HG03025 (cell line): ENCODE measurements around the gene TEP1.
A peak's percentile ranks its signal among the peaks of the same experiment; 100 is the strongest.
"Not testable (repeated sequence)": the region's sequence is repeated elsewhere in the genome, so short reads cannot be mapped to it uniquely, and the experiment has no call there.

Experiments
- ATAC-seq: cut with Tn5 transposase; IDR thresholded peaks from one replicate; pipeline ENCODE4 v1.9.1; 2021; ENCODE audit warnings: mild to moderate bottlenecking, moderate library complexity; ENCODE audit not compliant: unreplicated experiment, low FRiP score

TEP1 gene

GRCh38 chr14:20412876-20413743 is at the start of gene TEP1:
TEP1 (minus strand) TSS chr14:20413501; CDS start chr14:20408439, 5,062 bp downstream.
- ATAC-seq, result peak; percentile 69

GRCh38 chr14:20461225-20462141 is 48.2 kb upstream of the TEP1 start, which contains the start of gene PIP4P1:
PIP4P1 (minus strand) TSS chr14:20461434; CDS start chr14:20461325, 109 bp downstream.
- ATAC-seq, result peak; percentile 93

DNA sequence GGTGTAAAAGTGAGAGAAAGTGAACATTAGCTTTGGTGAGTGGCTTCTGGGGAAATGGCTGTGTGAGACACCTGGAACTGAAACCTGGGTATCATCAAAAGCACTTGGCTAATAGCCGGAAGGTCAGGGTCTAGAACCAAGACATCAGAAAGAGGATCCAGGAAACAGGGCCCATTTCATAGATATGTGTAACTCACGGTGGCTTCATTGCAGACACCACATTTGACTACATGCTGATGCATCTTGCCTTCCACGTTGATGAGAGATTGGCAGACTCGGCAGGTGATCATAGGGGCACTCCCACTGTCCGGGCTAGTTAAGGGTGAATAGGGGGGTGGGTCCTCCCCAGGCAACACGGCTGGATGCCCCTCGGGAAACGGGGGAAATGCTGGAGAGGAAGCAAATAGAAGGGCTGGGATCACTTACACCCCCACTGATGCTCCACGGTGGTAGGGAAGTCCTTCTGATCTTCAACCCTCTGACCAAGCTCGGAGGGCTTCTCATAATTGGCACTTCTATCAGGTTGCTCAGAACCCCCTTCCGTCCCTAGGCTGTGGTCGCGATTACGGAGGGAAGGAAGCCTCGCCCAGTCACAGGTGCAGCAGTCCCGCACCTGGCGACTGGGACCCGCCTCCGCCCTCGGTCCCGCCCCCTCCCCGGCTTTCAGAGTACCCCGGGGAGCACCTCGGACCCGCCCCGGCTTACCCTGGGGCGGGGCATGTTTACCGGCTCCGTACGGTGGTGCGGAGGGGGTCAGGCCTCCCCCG is 47.3 kb upstream of the TEP1 start:
- ATAC-seq, result peak; percentile 11

DNA sequence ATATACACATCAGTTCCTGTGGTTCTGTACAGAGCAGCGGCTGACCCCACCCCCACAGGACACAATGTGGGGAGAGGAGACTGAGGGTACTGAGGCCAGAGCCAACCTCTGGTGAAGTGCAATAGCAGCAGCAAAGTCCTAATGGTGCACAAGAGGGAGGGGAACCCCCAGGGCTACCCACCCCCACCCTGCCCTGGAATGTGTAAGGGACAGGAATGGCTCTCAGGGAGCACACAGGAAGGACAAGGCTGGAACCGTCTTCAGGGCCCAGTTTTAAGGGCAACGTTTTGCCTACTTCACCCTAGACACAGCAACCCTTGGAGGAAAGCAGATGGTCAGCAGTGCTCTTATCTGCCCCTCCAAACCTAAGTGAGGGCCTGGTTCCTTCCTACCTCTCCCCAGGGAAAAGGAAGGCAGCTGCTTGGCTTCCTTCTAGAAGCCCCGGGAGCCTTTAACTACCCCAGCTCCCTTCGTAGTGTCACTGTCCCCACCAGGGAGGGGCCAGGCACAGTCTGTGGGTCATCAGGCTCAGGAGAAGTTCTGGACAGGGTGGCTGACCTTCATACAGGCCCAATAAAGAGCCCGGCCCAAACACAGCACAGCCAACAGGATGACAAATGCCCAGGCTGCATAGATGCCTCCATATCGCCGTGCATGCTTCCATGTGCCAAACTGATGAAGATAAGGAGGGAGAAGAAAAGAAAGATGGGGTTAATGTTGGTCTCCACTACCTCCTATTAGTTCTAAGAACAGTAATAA is 44.9 kb upstream of the TEP1 start:
- no peak for ATAC-seq

GRCh38 chr14:20456971-20457370 is 43.7 kb upstream of the TEP1 start:
- ATAC-seq, result no peak

DNA sequence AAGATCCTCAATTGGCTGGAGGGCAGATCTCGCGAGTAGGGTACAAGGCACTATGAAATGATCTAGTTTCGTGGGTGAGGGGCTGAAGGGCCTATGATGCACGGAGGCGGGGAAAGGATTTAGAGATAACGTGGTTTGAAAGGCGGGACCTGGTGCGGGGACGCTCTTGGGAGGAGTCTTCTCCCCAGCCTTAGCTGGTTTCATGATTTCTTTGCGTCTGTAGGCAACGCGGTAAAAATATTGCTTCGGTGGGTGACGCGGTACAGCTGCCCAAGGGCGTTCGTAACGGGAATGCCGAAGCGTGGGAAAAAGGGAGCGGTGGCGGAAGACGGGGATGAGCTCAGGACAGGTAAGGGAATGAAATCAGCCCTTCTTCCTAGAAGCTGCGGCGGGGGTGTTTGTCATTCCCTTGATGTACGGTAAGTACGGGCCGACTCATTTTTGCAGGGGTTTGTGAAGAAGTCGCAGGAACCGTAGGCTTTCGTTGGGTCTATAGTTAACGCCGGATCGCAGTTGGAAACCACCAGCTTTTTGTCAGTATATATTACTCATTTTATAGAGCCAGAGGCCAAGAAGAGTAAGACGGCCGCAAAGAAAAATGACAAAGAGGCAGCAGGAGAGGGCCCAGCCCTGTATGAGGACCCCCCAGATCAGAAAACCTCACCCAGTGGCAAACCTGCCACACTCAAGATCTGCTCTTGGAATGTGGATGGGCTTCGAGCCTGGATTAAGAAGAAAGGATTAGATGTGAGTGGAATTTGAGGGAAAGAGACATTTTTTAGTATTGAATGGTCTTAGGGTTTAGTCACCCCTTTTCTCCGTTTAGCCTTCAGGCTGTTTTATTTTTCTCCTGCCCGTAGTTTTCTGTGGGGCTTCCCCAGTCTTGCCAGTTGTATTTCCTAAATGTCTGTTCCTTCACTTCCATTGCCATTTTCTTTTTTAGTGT is 42.3 kb upstream of the TEP1 start:
- ATAC-seq, result peak; percentile 55

DNA sequence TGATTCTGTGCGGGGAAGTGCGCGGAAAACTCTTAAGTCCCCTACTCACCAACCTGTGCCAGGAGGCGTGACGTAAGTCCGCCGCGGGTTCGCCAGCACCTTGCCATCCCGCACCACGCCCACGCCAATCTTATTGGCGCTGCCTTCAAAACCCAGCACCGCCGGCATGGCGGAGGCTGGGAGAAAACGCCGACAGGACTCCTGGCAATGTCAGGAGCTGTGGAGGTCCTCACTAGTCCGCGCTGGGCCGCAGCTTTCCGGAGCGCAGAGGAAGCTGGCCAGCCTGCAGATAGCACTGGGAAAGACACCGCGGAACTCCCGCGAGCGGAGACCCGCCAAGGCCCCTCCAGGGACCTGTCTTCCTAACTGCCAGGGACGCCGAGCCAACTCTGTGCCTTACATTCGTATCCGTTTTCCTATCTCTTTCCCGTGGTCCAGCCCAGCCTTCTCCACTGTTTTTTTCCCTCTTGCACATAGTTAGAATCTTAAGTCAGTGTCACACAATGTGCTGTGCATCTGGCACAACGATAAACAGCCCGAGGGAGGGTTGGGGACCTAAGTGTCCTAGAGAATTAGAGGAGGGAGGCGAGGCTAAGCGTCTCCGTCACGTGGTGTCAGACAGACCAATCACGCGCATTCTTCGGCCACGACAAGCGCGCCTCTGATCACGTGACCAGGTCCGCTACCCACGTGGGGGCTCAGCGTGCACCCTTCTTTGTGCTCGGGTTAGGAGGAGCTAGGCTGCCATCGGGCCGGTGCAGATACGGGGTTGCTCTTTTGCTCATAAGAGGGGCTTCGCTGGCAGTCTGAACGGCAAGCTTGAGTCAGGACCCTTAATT is 41.4 kb upstream of the TEP1 start, which contains the start of the genes APEX1 and OSGEP:
TSS of gene APEX1 (plus strand) at position 711 of the 839 bp plus-strand sequence. CDS start 420 bp downstream, outside the sequence.
TSS of gene OSGEP (minus strand) at position 297 of the 839 bp plus-strand sequence. CDS start at position 168, 129 bp downstream.
- peak; percentile 89 for ATAC-seq

GRCh38 chr14:20452831-20453230 is 39.5 kb upstream of the TEP1 start:
- not testable (repeated sequence) for ATAC-seq

- no peak for ATAC-seq
Observed at GRCh38 chr14:20446889-20447288, 33.6 kb upstream of the TEP1 start.

- ATAC-seq, result not testable (repeated sequence)
Observed at GRCh38 chr14:20443650-20444049, 30.3 kb upstream of the TEP1 start.

- no peak for ATAC-seq
Observed at GRCh38 chr14:20441461-20441860, 28.2 kb upstream of the TEP1 start.

DNA sequence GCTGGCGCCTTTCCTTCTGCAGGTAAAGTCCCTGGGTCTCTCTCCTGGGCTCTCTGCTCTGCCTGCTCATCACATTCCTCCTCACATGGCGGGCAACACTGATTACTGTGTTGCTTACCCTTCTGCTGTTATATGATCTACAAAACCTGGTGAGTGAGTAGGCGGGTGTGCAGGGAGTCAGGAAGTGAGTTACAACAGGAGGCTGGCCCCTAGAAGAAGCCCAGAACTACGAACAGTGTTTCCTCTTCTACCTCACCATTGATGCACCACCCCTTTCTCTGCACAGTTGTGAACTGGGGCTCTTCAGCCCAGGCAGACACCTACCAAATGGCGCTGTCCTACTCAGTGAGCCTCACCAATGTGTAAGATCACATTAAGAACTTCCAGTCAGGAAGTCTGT is 27.6 kb upstream of the TEP1 start:
- ATAC-seq, result no peak

DNA sequence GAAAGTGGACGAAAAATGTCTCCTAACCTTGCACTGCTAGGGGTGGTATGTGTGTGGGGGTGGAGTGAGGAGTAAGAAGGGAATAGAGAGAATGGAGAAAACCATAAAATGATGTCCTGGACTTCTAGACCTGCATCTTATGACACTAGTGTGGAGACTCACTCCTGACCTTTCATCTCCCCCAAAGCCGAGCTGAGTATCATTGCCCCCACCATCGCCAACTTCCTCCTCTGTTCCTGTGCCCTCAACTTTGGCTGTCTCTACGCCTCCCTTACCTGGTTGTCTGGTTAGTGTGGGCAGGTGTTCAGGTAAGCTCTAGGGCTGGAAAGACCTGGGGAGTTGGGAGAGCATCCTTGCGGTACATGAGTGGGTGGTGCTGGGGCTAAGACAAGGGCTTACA is 27.2 kb upstream of the TEP1 start:
- no peak for ATAC-seq

GRCh38 chr14:20438664-20439063 is 25.4 kb upstream of the TEP1 start:
- no peak for ATAC-seq

GRCh38 chr14:20436363-20436755 is 23.1 kb upstream of the TEP1 start:
- ATAC-seq, result no peak

DNA sequence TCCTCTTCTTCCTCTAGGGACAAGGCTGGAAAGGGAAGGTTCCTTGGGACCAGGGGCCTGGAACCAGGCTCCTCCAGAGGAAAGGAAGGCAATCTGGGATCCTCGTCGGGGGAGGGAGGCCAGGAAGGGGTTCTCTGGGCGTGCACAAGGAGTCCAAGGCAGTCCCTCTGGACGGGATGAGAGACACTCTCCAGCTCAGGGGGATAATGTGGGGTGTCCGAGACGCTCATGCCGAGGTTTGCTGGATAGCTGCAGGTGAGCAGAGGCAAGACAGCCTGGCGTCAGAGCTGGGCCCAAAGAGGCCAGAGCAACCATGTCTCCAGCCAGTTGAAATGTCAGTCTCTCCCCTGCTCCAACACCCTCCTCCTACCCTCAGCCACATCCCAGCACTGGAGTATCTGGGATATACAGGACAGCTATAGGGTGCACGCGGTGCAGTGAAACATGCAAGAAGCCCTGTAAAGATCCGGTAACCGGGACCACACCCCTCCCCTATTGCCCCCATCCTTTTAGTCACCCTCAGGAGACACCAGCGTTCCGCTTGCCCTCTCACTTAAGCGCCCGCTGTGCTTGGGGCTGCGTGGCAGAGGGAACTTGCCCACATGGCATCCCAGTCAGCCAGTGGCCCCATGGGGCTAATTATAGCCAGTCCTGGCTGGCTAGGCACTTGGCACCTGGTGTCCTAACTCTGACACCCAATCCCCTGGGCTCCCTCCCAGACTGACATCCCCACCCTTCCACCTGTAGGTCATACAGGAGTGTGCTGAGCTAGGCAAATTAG is 22.5 kb upstream of the TEP1 start, which contains the start of gene KLHL33:
TSS of gene KLHL33 (minus strand) at position 585 of the 781 bp plus-strand sequence. CDS start at position 230, 355 bp downstream.
- no peak for ATAC-seq
